Measurements from ENCODE around the gene DOCK2. TPM values are rescaled to one million over a fixed set of nuclear protein-coding genes. Genes with fewer than 3 reads are reported as not detected.
"Not testable (repeated sequence)": the region's sequence is repeated elsewhere in the genome, so short reads cannot be mapped to it uniquely, and the experiment has no call there.

The DOCK2 gene
- total RNA-seq, 1 donor from 2014 or later = 3.3 TPM

- no peak for FAIRE-seq
- DNase-seq (ENCODE audit: low spot score in 2 of 2) = no peak
Measured at GRCh38 chr5:169746147-169746694, 109.1 kb downstream of the DOCK2 start.

DNA sequence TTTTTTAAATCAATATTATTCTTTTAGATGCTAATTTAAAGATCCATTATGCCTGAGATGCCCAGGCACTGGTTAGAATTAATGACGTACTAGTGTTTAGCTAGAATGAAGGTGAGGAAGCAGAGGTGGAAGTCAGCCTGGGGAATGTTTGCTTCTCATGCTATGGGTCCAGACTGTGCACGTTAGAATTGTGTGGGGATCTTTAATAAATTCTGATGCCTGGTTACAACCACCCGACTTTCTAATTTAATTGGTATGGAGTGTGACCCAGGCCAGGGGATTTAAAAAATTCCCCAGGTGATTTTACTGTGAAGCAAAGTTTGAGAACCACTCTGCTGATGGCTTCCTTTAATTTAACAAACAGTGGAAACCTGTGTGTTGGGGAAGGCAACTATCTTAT lies 111.1 kb downstream of the DOCK2 start:
- no peak for DNase-seq (ENCODE audit: low spot score in 2 of 2)
- FAIRE-seq = no peak

DNA sequence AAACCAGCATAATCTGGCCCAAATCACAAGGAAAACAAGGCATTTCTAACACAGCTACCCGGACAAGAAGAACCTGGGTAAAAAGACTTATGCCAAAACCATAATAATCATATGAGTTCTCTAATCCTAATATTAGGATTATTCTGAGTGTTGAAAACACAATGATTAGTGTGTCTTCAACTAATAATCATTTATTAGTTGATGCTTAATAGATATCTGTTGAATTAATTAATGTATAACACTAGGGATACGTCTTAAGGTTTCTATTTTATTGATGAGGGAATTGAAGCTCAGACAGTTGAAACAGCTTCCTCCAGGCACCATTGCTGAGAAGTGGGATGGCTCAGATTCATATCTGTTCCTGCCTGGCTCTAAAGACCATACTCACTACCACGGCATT lies 112.2 kb downstream of the DOCK2 start:
- DNase-seq (ENCODE audit: low spot score in 2 of 2) = no peak

GRCh38 chr5:169751490-169751889 lies 114.4 kb downstream of the DOCK2 start:
- DNase-seq (ENCODE audit: low spot score in 2 of 2) = no peak
- no peak for FAIRE-seq

More for the DNA sequence above, 112.2 kb downstream of the DOCK2 start:
- no peak for FAIRE-seq

DNA sequence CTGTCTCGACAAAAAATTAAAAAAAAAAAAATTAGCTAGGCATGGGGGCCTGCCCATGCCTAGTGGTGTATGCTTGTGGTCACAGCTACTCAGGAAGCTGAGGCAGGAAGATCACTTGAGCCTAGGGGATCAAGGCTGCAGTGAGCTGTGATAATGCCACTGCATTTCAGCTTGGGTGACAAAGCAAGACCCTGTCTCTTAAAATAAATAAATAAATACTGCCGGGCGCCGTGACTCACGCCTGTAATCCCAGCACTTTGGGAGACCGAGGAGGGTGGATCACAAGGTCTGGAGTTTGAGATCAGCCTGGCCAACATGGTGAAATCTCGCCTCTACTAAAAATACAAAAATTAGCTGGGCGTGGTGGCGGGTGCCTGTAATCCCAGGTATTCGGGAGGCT lies 115.5 kb downstream of the DOCK2 start:
- FAIRE-seq; DNase-seq (ENCODE audit: low spot score in 2 of 2): not testable (repeated sequence)

GRCh38 chr5:169753795-169754194 lies 116.7 kb downstream of the DOCK2 start:
- DNase-seq (ENCODE audit: low spot score in 2 of 2) = no peak
- FAIRE-seq = no peak

DNA sequence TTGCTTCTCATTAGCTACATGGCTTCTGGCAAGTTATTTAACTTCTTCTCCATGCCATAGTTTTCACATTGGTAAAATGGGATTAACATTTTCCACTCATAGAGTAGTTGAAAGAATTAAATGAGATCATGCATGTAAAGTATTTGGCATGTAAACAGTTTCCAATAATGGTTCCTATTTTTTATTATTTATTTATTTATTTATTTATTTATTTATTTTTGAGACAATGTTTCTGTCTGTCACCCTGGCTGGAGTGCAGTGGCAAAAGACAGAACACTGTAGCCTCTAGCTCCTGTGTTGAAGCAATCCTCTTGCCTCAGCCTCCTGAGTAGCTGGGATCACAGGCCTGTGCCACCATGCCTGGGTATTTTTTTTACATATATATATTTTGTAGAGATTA lies 117.7 kb downstream of the DOCK2 start:
- DNase-seq (ENCODE audit: low spot score in 2 of 2) (no peak), FAIRE-seq (no peak)

DNA sequence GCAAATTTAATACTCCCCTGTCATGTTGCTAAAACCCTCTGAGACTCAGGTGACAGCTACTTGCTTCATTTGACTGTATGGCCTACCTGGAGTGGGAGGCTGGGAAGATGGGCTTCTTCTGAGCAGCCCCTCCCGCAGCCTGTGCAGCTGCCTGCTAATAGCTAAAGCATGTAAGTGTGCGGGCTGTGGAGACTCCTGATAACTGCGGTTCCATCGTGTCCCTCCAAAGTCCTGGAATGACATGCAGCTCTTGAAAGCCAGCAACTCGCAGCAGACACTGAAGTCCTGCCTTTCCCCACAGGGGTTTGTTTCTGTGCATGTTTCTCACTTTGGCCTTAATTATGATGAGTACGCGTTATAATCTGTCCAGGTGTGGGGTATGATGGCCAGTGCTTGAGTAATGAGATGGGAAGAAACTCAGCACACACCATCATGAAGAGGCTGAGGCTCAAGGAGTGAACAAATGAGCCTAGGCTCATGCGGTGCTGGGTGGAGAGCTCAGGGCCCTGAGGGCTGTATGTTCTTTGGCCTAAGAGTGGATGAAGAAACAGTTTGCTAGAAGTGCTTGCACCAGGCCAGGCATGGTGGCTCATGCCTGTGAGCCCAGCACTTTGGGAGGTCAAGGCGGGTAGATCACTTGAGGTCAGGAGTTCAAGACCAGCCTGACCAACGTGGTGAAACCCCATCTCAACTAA lies 119.1 kb downstream of the DOCK2 start:
- FAIRE-seq (no peak), DNase-seq (ENCODE audit: low spot score in 2 of 2) (no peak)

GRCh38 chr5:169757016-169757415 lies 119.9 kb downstream of the DOCK2 start:
- DNase-seq (ENCODE audit: low spot score in 2 of 2) (no peak), FAIRE-seq (no peak)

DNA sequence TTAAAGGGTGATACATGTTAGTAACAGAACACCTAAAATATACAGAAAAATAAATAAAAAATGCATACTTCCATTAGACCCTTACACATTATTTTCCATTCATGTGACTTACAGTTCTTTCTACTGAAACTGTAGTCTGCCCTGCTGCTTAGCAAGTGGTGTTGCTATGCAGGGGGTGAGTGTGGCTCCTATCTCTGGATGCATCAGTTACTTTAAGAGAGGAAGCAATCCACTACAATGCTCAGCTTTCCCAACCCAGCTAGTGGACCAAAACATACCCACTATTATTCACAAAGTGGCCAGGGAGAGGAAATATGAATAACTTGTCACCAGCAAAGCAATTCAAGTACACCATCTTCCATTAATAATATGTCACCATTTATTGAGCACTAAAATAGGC lies 121.8 kb downstream of the DOCK2 start:
- DNase-seq (ENCODE audit: low spot score in 2 of 2) = no peak
- no peak for FAIRE-seq

DNA sequence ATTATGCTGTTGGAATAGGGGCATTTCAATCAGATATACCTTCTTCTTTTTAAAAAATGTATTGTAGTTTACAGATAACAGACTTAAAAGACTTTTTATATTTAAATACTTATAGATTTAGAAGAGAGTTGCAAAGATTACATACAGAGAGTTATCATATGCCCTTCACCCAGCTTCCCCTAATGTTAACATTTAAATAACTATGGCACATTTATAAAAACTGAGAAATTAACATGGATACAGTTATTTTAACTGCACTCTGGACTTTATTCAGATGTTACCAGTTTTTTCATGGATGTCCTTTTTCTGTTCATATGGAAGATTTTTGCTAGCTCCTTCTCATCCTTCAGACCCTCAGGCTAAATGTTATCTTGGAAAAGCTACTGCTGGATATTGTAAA lies 123.2 kb downstream of the DOCK2 start:
- DNase-seq (ENCODE audit: low spot score in 2 of 2) (no peak), FAIRE-seq (no peak)

- no peak for DNase-seq (ENCODE audit: low spot score in 2 of 2)
- no peak for FAIRE-seq
Measured at GRCh38 chr5:169762338-169763095, 125.4 kb downstream of the DOCK2 start.

DNA sequence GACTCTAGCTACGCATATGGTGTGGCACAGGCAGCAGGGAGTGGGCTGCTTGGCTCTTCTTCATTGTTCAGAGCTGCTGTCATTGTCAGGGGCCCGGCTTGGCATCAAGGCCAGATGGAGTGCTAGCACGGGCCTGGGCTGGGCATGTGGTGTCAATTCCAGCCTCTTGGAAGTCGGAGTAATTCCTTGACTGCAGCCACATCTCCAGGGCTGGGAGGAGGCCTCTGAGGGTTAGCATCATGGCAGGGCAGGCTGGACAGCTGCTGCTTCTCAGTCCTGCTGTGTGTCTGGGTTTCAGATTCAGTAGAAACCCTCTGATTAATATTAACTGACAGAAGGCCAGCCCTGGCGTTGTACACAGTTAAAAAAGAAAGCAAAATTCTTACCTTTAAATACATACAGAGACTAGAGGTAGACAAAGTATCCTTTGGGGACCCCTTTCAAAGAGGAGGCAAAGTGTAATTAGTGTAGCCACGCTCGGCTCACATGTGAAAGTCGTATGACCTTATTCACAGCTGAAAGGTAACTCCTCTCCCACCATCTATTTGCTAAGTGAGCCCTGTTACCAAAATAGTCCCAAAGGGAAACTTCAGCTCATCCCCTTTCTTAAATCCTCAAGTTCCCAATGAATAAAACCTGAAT lies 126.4 kb downstream of the DOCK2 start:
- DNase-seq (ENCODE audit: low spot score in 2 of 2) (no peak), FAIRE-seq (no peak)

DNA sequence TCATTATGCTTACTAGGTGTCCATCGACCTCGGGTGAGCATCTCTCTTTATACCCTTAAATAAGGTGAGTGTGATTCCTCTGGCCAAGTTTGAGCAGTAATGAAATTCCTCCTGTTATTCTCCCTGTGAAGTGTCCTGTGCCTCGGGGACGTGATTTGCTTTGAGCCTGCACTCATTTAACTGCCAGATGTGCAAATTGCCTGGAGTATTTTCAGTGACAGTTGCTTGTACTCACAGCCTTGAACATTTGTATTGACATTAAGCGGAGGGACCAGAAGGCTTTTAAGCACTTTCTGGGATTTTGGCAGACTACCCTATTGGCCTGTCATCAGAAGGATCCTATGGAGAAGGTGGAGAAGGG lies 126.9 kb downstream of the DOCK2 start:
- DNase-seq (ENCODE audit: low spot score in 2 of 2) (no peak), FAIRE-seq (no peak)

DNA sequence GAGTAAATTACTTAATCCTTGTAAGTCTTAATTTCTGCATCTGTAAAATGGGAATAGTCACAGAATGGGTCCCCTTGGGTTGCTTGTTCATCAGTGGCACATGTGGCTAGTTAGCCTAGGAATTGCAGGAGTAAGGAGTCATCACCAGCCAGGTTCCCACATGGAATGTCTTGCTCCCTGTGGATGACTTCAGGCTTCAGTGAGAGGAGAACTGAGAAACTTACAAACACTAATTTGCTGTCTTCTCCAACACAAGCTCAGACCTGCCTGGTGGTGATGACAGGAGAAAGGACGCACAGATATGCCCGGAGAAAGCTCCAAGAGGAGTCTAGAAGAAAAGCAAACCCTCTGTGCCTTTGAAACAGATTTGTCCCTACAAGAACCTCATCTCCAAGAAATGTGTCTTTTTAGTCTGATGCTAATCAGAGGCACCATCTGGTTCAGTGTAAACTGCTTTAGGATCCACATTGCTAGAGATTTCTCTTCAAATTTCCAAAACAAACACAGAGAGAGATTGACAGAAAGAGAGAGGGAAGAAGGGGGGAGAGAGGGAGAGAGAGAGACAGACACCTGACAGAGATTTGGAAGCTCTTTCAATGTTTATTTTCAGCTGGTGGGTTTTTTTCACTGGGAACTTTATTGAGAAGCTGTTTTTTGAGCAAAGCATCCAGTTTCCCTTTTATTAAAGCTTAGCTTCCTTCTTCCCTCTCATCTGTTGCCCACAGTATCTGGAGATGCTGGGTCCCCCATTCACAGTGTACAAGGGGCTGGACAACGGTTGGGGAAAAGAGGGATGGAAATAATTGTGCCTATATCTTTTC lies 128.3 kb downstream of the DOCK2 start:
- DNase-seq (ENCODE audit: low spot score in 2 of 2) (no peak), FAIRE-seq (no peak)

- FAIRE-seq; DNase-seq (ENCODE audit: low spot score in 2 of 2): not testable (repeated sequence)
Measured at GRCh38 chr5:169766943-169767342, 129.9 kb downstream of the DOCK2 start.

DNA sequence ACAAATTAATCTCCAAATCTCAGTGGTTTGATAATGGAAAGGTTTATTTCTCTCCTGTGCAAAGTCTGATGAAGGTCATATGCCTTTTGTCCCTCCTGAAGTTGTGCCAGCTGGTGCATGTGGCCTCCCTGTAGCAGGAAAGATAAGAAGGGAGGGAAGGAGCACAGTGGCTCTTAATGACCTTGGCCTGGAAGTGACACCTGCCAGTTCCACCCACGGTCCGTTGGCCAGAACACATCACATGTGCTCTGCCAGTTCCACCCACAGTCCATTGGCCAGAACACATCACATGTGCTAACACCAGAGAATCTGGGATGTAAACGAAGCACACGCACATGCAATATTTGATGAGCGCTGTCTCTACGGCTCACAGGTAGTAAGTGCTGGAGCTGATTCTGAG lies 130.9 kb downstream of the DOCK2 start:
- FAIRE-seq (no peak), DNase-seq (ENCODE audit: low spot score in 2 of 2) (no peak)

DNA sequence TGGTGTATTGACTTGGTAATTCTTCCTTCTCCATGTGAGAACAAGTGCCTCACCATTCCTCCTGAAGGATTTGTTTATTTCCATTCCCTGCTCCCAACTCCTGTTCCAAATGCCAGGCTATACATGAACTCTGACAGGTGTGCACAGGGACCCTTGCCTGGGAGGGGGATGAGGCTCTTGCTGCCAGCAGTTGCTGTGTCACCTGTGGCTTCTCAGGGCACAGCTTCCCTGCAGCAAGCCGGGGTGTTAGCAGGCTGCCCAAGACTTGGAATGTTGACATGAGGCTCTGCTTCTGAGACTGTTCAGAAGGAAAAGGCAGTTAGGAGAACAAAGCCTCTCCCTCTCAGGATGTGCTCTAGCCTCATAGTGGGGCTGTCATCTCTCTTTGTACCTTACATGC lies 131.3 kb downstream of the DOCK2 start:
- DNase-seq (ENCODE audit: low spot score in 2 of 2) (no peak), FAIRE-seq (no peak)

DNA sequence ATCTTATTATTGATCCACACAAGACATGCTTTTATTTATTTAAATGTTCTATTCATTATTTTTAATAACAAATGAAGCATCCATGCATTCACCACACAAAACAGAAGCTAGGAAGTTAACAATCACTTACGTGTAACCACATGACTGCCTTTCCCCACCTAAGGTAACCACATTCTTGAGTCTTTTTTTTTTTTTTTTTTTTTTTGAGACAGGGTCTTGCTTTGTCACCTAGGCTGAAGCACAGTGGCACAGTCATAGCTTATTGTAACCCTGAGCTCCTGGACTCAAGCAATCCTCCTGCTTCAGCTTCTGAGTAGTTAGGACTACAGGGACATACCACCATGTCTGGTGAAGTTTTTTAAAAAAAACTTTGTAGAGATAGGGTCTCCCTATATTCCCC lies 133.0 kb downstream of the DOCK2 start:
- no peak for FAIRE-seq
- DNase-seq (ENCODE audit: low spot score in 2 of 2) = no peak

- no peak for FAIRE-seq
- no peak for DNase-seq (ENCODE audit: low spot score in 2 of 2)
Measured at GRCh38 chr5:169772256-169772655, 135.2 kb downstream of the DOCK2 start.

GRCh38 chr5:169772688-169773087 lies 135.6 kb downstream of the DOCK2 start:
- FAIRE-seq (no peak), DNase-seq (ENCODE audit: low spot score in 2 of 2) (no peak)
